Nephron (organoid): ENCODE results near the gene ZNF749.

Source experiments
- H3K27ac Mint-ChIP-seq, 3 experiments: 2 replicates each; pipeline ENCODE4 v1.8.0; 2020; ENCODE audit warnings: mixed read lengths in 3 of 3, mild to moderate bottlenecking in 2 of 3, moderate library complexity in 1 of 3
- H3K27me3 Mint-ChIP-seq: 2 replicates; pipeline ENCODE4 v1.8.0; 2021; ENCODE audit warnings: low read depth, mild to moderate bottlenecking, moderate library complexity, mixed read lengths
- H3K36me3 Mint-ChIP-seq: 2 replicates; pipeline ENCODE4 v1.8.0; 2020; ENCODE audit warnings: low read depth, mixed read lengths
- H3K4me1 Mint-ChIP-seq: 2 replicates; pipeline ENCODE4 v1.8.0; 2020; ENCODE audit warnings: mixed read lengths
- H3K4me3 Mint-ChIP-seq, 3 experiments: 2 replicates each; pipeline ENCODE4 v1.8.0; 2020; ENCODE audit warnings: mild to moderate bottlenecking in 3 of 3, mixed read lengths in 3 of 3, moderate library complexity in 2 of 3
- H3K9me3 Mint-ChIP-seq: 2 replicates; pipeline ENCODE4 v1.8.0; 2020; ENCODE audit warnings: mixed read lengths
- CTCF ChIP-seq, 3 experiments: fragments of 200-600 bp; sonication (generic); IDR thresholded peaks; one replicate each; pipeline ENCODE4 v1.5.0; 2021; ENCODE audit warnings: antibody characterized with exemption in 3 of 3; ENCODE audit not compliant: unreplicated experiment in 3 of 3

Gene ZNF749

GRCh38 chr19:57435062-57435978 is at the start of gene ZNF749:
Gene ZNF749, plus strand, starts transcription at chr19:57435325. Its CDS starts 254 bp downstream, at chr19:57435579.
- Mint-ChIP-seq H3K9me3 (peaks cover 33% of the 10 kb centered on the region), H3K36me3 (peaks cover 68% of the 10 kb centered on the region), H3K27ac (peak within 1 kb of the TSS; percentile 71 to 93 (median 88)), H3K27me3 (no peaks in the 10 kb centered on the region), H3K4me1 (peaks cover 16% of the 10 kb centered on the region), H3K4me3 (peak within 1 kb of the TSS; percentile 95 to 97 (median 96))
- no peak for TF ChIP-seq CTCF (IDR thresholded peaks at IDR 0.05; ENCODE audit: unreplicated experiment in 3 of 3)

DNA sequence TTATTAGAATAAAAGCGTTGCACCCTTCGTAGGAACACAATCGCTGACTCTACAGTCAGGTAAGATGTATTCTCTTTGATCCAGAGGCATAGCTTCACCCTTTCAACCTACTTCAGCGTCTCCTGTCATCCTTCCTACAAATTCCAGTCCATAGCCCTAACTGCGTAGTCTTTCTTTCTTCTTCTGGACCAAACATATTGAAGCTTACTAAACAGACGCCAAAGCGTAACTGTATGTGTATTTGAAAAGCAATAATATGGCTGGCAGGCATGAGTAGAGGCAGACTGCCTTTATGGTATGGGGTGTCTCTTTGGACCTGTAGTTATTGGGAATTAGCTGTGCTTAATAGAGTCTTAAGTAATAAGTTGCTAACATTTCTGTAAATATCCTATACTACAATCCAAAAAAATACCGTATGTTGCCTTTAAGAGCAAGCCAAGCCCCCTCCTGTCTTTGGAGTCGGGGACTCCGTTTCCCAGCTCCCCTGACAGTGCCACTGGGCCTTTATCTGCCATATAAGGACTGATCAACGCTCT is 45.9 kb upstream of the ZNF749 start:
- Mint-ChIP-seq H3K27ac (peak overlapping the region; percentile 95 to 98 (median 98)), H3K4me3 (peak overlapping the region; percentile 92 to 100 (median 97)), H3K27me3 (no peaks in the 10 kb centered on the region), H3K4me1 (peaks cover 21% of the 10 kb centered on the region), H3K9me3 (peaks cover 14% of the 10 kb centered on the region), H3K36me3 (peaks cover 42% of the 10 kb centered on the region)
- TF ChIP-seq CTCF (IDR thresholded peaks at IDR 0.05; ENCODE audit: unreplicated experiment in 3 of 3): no peak

GRCh38 chr19:57389730-57390598 is 45.2 kb upstream of the ZNF749 start, which contains the start of gene ZNF548:
Gene ZNF548, plus strand, starts transcription at chr19:57389854. Its CDS starts 246 bp downstream, at chr19:57390100.
- no peaks in the 10 kb centered on the region for H3K27me3 Mint-ChIP-seq
- H3K4me1 Mint-ChIP-seq: peaks cover 21% of the 10 kb centered on the region
- peaks cover 49% of the 10 kb centered on the region for H3K36me3 Mint-ChIP-seq
- TF ChIP-seq CTCF (IDR thresholded peaks at IDR 0.05; ENCODE audit: unreplicated experiment in 3 of 3): peak; percentile 13 to 30 (median 20)
- H3K27ac Mint-ChIP-seq: peak within 1 kb of the TSS; percentile 95 to 98 (median 98)
- peak within 1 kb of the TSS; percentile 92 to 100 (median 97) for H3K4me3 Mint-ChIP-seq
- peaks cover 19% of the 10 kb centered on the region for H3K9me3 Mint-ChIP-seq

- H3K27me3 Mint-ChIP-seq: no peaks in the 10 kb centered on the region
- H3K9me3 Mint-ChIP-seq: peaks cover 57% of the 10 kb centered on the region
- H3K4me3 Mint-ChIP-seq: no peak overlapping the region
- H3K4me1 Mint-ChIP-seq: peaks cover 6% of the 10 kb centered on the region
- H3K27ac Mint-ChIP-seq: no peak overlapping the region
- TF ChIP-seq CTCF (IDR thresholded peaks at IDR 0.05; ENCODE audit: unreplicated experiment in 3 of 3): no peak
- peaks cover 95% of the 10 kb centered on the region for H3K36me3 Mint-ChIP-seq
Observed at GRCh38 chr19:57395710-57396109, 39.4 kb upstream of the ZNF749 start.

DNA sequence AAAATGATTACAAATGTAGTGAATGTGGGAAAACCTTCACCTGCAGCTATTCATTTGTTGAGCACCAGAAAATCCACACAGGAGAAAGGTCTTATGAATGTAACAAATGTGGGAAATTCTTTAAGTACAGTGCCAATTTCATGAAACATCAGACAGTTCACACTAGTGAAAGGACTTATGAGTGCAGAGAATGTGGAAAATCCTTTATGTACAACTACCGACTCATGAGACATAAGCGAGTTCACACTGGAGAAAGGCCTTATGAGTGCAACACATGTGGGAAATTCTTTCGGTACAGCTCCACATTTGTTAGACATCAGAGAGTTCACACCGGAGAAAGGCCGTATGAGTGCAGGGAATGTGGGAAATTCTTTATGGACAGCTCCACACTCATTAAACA is 36.3 kb upstream of the ZNF749 start:
- H3K4me3 Mint-ChIP-seq: no peak overlapping the region
- no peak for TF ChIP-seq CTCF (IDR thresholded peaks at IDR 0.05; ENCODE audit: unreplicated experiment in 3 of 3)
- H3K27me3 Mint-ChIP-seq: no peaks in the 10 kb centered on the region
- peaks cover 57% of the 10 kb centered on the region for H3K9me3 Mint-ChIP-seq
- peaks cover 93% of the 10 kb centered on the region for H3K36me3 Mint-ChIP-seq
- H3K4me1 Mint-ChIP-seq: no peaks in the 10 kb centered on the region
- no peak overlapping the region for H3K27ac Mint-ChIP-seq
